Loucy (cell line): ENCODE results near the gene TIRAP.

ENCODE experiments used
- H2AFZ ChIP-seq: fragments of 200-600 bp; sonication (generic); 2 replicates; pipeline ENCODE4 v1.6.0; 2016; ENCODE audit warnings: antibody characterized with exemption, mild to moderate bottlenecking, low read length, moderate library complexity
- H3F3A ChIP-seq: fragments of 200-600 bp; 2 replicates; pipeline ENCODE4 v1.6.0; 2016; ENCODE audit warnings: antibody characterized with exemption, low read depth, mild to moderate bottlenecking
- H3K27me3 ChIP-seq: fragments of 200-600 bp; sonication (generic); 2 replicates; pipeline ENCODE4 v1.6.1; 2014; ENCODE audit warnings: low read length, mild to moderate bottlenecking; ENCODE audit not compliant: insufficient read depth, poor library complexity, severe bottlenecking
- H3K36me3 ChIP-seq: fragments of 200-600 bp; sonication (generic); 2 replicates; pipeline ENCODE4 v1.6.1; 2016; ENCODE audit warnings: low read length; ENCODE audit not compliant: insufficient read depth
- H3K4me1 ChIP-seq: fragments of 200-600 bp; sonication (generic); 2 replicates; pipeline ENCODE4 v1.5.1; 2014; ENCODE audit warnings: low read length, mild to moderate bottlenecking; ENCODE audit not compliant: insufficient read depth, poor library complexity, severe bottlenecking
- H3K4me2 ChIP-seq: fragments of 200-600 bp; sonication (generic); 2 replicates; pipeline ENCODE4 v1.6.0; 2014; ENCODE audit warnings: antibody characterized with exemption, low read length, low read depth, mild to moderate bottlenecking; ENCODE audit not compliant: poor library complexity, severe bottlenecking
- H3K4me3 ChIP-seq: fragments of 200-600 bp; sonication (generic); 2 replicates; pipeline ENCODE4 v1.5.1; 2014; ENCODE audit warnings: low read length, mild to moderate bottlenecking, mixed read lengths; ENCODE audit not compliant: poor library complexity, severe bottlenecking
- H3K79me2 ChIP-seq: fragments of 200-600 bp; sonication (generic); 2 replicates; pipeline ENCODE4 v1.6.1; 2014; ENCODE audit warnings: low read length; ENCODE audit not compliant: insufficient read depth
- H3K9ac ChIP-seq: fragments of 200-600 bp; sonication (generic); 2 replicates; pipeline ENCODE4 v1.6.0; 2014; ENCODE audit warnings: mild to moderate bottlenecking, low read depth, low read length, moderate library complexity; ENCODE audit not compliant: poor library complexity, severe bottlenecking
- H3K9me2 ChIP-seq: fragments of 200-600 bp; sonication (generic); replicated peaks from 2 replicates; pipeline ENCODE4 v1.6.1; 2016; ENCODE audit warnings: low read depth, low read length, mixed read lengths
- H3K9me3 ChIP-seq: fragments of 200-600 bp; sonication (generic); 2 replicates; pipeline ENCODE4 v1.6.1; 2014; ENCODE audit warnings: mild to moderate bottlenecking, antibody characterized with exemption, low read length, low read depth; ENCODE audit not compliant: insufficient read depth
- H4K20me1 ChIP-seq: fragments of 200-600 bp; sonication (generic); 2 replicates; pipeline ENCODE4 v1.6.0; 2014; ENCODE audit warnings: antibody characterized with exemption, low read length, mild to moderate bottlenecking; ENCODE audit not compliant: insufficient read depth, poor library complexity, severe bottlenecking
- EZH2phosphoT487 ChIP-seq: fragments of 200-600 bp; IDR thresholded peaks from 2 replicates; pipeline ENCODE4 v1.6.1; 2018; ENCODE audit warnings: antibody characterized with exemption, mild to moderate bottlenecking, moderate library complexity, borderline replicate concordance
- TF ChIP-seq, protein P1 (sequence below): fragments of 200-600 bp; sonication (generic); conservative IDR thresholded peaks from 2 replicates; pipeline ENCODE4 v1.5.1; 2014; ENCODE audit warnings: mild to moderate bottlenecking, antibody characterized with exemption, low read length

TIRAP gene

GRCh38 chr11:126312961-126313360 is 30.1 kb downstream of the TIRAP start:
- Histone ChIP-seq H3K79me2 (peaks cover 42% of the 10 kb centered on the region; the same call in 1 of the 2 replicates), H3K9me3 (no peaks in the 10 kb centered on the region), H3K9me2 (no peaks in the 10 kb centered on the region), H3K4me3 (no peak overlapping the region), H3F3A (peaks cover 9% of the 10 kb centered on the region; the same call in 1 of the 2 replicates), H3K27me3 (no peaks in the 10 kb centered on the region), H3K4me1 (peaks cover 39% of the 10 kb centered on the region), H3K36me3 (peaks cover 8% of the 10 kb centered on the region), H3K9ac (no peak overlapping the region), H4K20me1 (no peaks in the 10 kb centered on the region), H2AFZ (no peak overlapping the region), H3K4me2 (no peak overlapping the region)
- no peak for TF ChIP-seq EZH2phosphoT487
- TF ChIP-seq, protein P1, sequence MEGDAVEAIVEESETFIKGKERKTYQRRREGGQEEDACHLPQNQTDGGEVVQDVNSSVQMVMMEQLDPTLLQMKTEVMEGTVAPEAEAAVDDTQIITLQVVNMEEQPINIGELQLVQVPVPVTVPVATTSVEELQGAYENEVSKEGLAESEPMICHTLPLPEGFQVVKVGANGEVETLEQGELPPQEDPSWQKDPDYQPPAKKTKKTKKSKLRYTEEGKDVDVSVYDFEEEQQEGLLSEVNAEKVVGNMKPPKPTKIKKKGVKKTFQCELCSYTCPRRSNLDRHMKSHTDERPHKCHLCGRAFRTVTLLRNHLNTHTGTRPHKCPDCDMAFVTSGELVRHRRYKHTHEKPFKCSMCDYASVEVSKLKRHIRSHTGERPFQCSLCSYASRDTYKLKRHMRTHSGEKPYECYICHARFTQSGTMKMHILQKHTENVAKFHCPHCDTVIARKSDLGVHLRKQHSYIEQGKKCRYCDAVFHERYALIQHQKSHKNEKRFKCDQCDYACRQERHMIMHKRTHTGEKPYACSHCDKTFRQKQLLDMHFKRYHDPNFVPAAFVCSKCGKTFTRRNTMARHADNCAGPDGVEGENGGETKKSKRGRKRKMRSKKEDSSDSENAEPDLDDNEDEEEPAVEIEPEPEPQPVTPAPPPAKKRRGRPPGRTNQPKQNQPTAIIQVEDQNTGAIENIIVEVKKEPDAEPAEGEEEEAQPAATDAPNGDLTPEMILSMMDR = no peak

GRCh38 chr11:126313826-126314225 is 30.9 kb downstream of the TIRAP start:
- Histone ChIP-seq H3K27me3 (no peaks in the 10 kb centered on the region), H3K4me1 (peaks cover 45% of the 10 kb centered on the region), H4K20me1 (no peaks in the 10 kb centered on the region), H3K4me3 (no peak overlapping the region), H3F3A (peaks cover 15% of the 10 kb centered on the region; the same call in 1 of the 2 replicates), H3K4me2 (no peak overlapping the region), H3K79me2 (peaks cover 42% of the 10 kb centered on the region; the same call in 1 of the 2 replicates), H2AFZ (no peak overlapping the region), H3K36me3 (peaks cover 8% of the 10 kb centered on the region), H3K9ac (no peak overlapping the region), H3K9me3 (no peaks in the 10 kb centered on the region), H3K9me2 (no peaks in the 10 kb centered on the region)
- TF ChIP-seq, protein P1 = no peak

DNA sequence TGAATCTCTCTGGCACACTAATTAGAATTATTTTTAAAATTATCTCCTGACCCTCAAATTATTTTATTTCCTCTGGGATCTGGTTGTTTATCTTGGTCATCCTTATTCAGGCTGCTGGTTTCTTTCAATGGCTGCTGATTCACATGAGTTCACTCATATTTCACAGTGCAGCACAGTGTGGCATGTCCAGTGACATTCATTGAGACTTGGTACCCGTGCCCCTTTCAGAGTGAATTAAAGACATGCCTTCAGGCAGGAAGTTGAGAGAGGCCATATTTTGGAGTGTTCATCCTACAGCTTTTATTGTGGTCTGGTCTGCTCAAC is 34.5 kb downstream of the TIRAP start:
- Histone ChIP-seq H3K4me3 (peak overlapping the region; percentile 69), H3K36me3 (peaks cover 8% of the 10 kb centered on the region), H3K9me2 (no peaks in the 10 kb centered on the region), H3K4me1 (peaks cover 41% of the 10 kb centered on the region), H3K27me3 (no peaks in the 10 kb centered on the region), H3K9me3 (no peaks in the 10 kb centered on the region), H3K9ac (peak overlapping the region; percentile 89), H2AFZ (no peak overlapping the region), H3F3A (peaks cover 23% of the 10 kb centered on the region; the same call in 1 of the 2 replicates), H3K79me2 (peaks cover 54% of the 10 kb centered on the region), H4K20me1 (no peaks in the 10 kb centered on the region), H3K4me2 (peak overlapping the region; percentile 90)
- no peak for TF ChIP-seq EZH2phosphoT487
- TF ChIP-seq, protein P1 = no peak
